GM21526 (cell line): ENCODE data around the gene PCDH1.

Source experiments
- ATAC-seq: cut with Tn5 transposase; IDR thresholded peaks from one replicate; pipeline ENCODE4 v1.9.1; 2021; ENCODE audit warnings: moderate library complexity; ENCODE audit not compliant: unreplicated experiment, low FRiP score

PCDH1 gene

DNA sequence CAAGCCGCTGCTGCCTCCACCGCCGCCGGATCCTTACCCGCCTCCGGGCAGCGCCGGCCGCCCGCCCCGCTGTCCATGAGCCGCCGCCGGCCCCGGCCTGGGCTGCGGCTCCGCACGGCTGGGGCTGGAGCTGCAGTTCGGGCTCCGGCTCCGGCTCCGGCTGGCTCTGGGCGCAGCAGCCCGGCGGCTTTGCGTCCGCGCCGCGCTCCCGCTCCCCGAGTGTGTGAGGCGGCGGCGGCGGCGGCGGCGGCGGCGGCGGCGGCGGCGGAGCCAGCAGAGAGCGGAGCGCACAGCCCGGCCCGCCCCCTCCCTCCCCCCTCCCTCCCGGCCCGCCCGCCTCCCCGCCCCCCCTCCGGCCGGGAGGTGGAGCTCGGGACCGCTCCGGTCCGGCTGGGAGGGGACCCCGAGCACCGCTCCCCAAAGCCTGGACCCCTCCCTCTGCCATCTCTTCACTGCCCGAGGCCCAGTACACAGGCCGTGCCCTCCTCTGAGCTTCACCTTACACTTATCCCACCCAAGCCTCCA, at the start of gene PCDH1:
TSS of gene PCDH1 (minus strand) at position 225 of the 525 bp plus-strand sequence. CDS start at position 77, 148 bp downstream.
- no peak for ATAC-seq

DNA sequence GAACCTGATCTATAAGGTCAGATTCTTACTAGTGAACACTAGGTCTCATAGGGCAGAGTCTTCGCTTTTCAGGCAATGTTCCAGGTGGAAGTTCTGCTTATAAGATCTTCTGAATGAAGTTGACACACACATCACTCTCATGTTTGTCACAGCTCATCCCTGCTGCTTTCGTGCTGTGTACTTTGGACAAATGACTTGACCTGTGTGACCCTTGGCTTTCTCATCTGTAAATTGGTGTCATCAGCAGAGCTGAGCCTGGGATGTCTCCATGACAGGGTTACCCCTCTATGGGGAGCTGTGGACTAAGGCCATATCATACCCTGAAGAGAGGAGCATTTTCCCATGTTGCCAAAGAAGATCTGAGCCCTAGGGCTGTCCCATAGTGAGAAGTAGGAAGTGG, 48.2 kb upstream of the PCDH1 start:
- no peak for ATAC-seq

DNA sequence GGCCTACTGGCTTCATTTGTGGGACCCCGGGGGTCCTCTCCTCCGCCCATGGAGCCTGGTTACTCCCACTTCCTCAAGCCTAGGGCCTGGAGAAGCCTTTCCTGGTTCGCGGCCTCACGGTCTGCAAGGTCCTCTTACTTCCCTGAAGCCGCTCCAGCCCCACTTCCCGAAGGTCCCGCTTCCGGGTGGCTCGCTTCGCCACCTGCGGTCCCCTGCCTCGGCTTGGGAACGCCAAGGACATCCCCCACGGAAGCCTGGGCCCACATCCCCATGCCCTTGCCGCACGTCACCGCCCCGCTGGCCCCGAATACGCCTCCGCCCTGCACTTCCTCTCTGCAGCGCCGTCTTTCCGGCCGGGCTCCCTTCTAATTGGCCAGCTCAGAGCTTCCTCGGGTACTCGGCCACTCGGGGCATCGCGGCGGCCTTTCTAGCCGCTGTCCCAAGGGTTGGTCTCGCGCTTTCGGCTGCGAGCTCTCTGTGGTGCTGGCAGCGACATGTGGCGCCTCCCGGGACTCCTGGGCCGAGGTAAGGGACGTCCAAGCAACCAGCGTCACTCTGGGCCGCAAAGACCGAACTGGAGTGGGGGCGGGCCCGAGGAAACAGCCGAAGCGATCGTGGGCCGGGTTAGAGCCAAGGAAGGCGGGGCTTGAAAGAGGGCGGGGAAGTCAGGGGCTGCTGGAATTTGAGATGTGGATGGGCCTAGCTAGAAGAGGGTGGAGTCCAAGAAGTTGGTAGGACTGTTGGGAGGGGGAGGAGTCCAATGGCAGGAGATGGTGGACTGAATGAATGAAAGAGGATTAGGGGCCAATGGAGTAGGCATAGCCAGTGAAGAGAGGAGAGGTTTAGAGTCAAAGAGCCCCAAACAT, 45.5 kb upstream of the PCDH1 start, which contains the start of gene DELE1:
TSS of gene DELE1 (plus strand) at position 424 of the 866 bp plus-strand sequence. CDS start at position 495, 71 bp downstream.
- ATAC-seq = peak; percentile 97

DNA sequence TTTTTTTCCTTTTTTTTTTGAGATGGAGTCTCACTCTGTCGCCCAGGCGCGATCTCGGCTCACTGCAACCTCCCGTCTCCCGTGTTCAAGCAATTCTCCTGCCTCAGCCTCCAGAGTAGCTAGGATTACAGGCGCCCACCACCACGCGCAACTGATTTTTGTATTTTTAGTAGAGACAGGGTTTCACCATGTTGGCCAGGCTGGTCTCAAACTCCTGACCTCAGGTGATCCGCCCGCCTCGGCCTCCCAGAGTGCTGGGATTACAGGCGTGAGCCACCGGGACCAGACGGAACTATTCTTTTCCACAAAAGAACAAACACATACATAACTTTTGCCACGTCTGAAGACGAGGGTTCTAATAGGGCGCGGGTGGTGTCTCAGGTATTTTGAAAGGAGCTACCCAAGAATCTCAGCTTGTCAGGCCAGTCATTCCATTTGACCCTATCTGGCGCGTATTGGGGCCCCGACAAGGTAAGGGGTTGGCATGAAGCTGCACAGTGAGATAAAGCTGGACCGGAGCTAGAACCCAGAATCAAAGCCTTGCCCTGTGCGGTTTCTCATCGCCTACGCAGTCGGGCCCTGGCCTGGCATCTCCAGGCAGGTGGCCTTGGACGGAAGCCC, 44.7 kb upstream of the PCDH1 start:
- peak; percentile 10 for ATAC-seq

DNA sequence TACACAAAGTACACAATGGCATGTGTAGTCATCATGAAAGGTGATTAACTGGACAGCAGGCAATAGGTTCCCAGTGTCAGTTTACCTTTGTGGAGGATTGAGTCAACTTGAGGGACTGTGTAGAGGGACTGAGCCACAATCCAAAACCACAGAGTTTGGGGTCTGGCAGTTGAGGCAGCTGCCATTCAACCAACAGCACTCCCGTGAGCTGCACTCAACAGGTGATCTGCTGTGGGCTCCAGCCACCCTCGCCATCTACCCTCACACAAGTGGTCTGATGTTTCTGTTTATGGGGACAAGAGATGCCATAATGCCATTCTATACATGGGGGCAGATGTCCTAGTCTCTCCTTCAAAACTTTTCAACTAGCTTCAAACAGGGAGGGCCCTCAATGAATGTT, 42.6 kb upstream of the PCDH1 start:
- ATAC-seq = no peak

DNA sequence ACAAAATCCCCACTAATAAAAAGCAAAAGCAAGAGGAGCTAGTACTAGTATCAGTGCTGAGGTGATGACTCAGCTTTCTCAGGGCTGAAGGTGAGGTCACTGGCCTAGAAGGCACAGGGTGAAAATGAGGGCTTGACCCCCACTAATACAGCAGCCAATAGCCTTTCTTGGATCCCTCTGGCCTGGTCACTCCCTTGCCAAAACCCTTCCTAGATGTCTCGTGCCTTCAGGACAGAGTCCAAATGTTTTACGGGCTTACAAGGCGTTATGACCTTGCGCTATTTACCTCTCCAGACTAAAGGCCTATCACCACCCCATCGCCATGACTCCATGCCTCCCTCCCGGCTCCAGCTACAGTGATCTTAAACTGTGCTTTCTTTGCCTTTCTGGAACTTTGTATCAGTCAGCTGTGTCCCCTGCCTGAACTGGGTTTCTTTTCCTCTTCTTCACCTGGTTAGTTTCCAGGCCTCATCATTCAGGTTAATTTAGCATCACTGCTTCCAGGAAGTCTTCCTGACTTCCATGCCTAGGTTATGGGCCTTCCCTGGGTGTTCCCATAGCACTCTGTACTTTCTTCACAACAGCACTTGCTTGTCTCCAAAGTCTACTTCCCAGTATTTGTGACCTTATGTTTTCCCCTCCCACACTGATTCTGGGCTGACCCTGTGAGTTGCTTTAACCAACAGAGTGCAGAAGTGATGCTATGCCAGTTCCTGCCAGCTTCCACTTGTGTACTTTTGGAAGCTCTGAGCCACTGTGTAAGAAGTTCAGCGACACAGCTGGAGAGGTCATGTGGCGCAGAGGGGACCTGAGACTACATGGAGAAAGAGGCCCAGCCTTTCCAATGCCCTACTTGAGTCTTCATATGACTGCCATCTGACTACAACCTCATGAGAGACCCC, 41.3 kb upstream of the PCDH1 start:
- ATAC-seq = no peak

DNA sequence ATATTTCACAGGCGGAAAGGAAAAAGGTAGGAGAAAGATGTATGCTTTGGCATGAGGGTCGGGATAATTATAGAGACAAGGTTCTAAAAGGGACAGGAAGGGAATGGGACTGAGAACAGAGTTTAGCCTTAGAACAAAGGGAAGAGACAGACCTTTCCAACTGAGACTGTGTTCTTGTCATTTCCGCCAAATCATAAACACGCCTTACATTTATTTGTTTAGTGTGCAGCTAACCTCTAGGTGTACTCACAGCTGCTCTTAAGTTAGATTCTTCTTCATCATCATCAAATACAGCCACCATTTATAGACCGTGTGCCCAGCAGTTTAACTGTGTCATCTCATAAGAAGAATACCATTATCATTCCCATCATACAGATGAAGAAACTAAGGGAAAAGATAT, 39.5 kb upstream of the PCDH1 start:
- no peak for ATAC-seq

DNA sequence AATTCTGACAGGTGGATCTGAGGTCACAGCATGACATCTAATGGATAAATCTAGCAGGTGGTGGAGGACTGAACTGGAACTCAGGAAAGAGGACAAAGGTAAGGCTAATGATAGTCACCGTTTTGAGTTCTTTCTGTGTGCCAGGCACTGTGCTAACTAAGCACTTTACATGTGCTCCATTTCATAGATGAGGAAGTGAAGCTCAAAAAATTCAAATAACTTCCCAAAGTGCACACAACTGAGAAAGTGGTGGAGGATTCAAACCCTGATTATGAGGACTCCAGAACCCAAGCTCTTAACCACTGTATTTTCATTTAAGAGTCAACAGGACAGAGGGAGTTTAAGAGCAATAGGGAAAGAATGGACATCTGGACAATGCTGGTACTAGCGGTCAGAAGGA, 38.3 kb upstream of the PCDH1 start:
- ATAC-seq = no peak

DNA sequence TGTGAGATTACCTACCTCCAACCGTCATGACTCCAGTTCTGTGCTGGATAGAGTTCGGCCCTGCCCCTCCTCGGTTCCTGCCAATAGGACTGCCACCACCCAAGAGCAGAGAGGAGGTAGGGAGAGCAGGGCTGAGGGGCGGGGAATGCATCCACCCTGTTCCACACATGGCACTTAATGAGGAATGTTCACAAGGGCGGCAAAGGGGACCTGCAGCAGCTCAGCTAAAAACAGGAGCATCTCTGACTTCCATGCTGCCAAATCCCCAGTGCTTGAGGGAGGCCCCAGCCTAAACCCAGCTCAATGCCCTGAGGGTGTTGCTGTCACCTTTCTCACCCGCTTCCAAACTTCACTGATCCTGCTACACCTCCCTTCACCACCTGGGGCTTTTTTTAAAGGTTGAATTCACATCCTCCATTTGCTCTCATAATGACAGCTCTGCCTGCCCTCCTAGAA, 37.7 kb upstream of the PCDH1 start:
- no peak for ATAC-seq

DNA sequence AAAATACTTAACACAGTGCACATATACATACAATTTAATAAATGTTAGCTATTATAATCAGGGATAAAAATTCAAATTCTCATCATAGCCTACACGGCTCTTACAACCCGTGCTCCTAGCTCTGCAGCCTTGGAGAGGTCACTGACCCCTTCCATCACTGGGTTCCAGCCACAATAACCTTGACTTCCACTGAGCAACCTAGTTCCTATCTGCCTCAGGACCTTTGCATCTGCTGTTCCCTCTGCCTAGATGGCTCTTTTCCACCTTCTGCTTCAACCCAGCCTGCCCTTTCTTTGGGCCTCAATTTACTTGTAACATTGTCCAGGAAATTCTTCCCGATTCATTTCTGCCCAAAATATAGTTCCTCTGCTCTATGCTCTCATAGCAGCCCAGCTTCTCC, 36.6 kb upstream of the PCDH1 start:
- no peak for ATAC-seq

DNA sequence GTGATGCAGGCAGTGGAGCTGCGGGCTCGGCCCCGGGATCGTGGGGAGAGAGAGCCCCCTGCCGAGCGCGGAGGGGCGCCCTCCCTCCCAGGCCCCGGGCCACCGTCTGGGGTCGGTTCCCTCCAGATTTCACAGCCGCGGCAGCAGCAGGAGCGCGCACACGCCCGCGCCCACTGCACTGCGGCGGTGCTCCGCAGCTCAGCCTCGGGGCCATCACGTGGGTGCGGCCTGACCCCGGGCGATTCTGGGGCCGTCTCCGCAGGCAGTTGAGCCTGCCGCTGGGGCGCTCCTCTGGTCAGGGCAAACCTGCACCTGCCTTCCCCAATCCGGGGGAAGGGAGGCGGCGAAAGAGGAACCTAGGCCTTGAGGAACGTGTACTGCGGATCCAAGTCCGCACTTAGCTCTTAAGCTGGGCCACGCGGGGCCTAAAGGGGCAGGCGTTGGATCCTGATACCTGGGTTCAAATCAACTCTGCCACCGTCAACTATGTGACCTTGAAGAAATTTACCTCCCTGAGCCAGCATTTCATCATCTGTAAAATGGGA, 36.1 kb upstream of the PCDH1 start:
- ATAC-seq = peak; percentile 38

DNA sequence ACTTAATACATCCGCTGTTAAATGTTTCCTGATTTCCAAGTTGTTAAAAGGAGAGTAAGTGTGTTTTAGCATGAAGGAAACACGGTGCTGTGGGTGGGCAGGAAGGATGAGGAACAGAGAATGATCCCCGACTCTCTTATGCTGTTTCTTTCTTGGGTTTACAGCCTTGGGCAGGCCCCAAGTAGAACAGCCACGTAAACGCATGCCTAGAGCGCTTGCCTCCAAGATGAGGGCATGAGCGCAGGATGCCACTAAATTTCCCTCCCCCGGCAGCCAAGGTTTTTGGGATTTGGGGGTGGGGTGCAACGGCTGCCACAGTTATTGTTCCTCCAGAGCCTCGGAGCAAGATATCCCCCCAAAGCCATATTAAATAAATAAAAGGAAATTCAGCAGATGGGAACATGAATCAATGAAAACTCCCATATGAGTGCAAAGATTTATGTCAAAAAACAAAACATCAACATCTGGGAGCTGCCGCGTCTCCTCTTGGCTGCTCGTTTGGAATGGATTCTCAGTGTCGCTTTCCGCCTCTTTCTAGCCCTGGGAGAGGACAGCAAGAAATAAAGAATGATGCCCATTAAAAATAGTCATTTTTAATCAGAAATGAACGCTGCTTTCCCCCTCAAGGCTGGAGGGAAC, 35.5 kb upstream of the PCDH1 start:
- ATAC-seq = no peak

DNA sequence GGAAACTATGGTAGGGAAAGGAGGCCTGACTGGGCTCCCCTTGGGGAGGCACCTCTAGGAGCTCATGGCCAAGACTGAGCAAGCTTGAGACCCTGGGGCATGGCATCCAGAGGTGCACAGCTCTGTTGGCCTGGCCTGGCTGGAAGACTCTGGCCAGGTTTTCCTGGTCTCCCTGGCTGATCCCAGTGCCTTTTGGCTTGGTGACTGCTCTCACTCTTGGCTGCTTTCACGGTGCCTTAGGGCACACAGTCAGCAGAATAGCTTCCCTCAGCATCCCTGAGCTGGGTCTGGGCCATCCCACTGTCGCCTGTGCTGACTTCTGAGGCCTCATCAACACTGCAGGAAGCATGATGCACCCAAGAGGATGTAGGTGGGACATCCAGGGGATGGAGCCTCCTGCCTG, 32.1 kb upstream of the PCDH1 start:
- no peak for ATAC-seq

DNA sequence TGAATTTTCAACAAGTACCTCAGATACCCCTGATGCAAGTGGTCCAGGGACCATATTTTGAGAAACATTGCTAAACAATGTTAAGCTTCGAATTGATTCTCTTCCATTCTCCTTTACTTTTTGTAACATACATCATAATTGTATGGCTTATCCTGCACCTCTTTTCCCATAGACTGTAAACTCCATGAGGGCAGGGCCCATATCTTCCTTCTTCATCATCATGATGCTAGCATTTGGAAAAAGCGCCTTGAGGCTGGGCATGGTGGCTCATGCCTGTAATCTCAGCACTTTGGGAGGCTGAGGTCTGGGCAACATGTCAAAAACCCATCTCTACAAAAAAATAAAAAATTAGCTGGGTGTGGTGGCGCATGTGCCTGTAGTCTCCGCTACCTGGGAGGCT, 31.0 kb upstream of the PCDH1 start:
- no peak for ATAC-seq

DNA sequence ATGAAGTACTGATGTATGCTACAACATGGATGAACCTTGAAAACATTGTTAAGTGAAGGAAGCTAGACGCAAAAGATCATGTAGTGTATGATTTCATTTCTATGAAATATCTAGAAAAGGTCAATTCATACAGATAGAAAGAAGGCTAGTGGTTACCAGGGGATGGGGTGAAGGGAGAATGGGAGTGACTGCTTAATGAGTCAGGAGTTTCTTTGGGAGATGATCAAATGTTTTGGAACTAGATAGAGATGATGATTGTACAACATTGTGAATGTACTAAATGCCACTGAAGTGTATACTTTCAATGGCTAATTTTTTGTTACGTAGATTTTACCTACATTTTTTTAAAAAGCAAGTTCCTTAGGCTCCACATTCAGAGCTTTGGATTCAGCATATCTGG, 30.6 kb upstream of the PCDH1 start:
- no peak for ATAC-seq

DNA sequence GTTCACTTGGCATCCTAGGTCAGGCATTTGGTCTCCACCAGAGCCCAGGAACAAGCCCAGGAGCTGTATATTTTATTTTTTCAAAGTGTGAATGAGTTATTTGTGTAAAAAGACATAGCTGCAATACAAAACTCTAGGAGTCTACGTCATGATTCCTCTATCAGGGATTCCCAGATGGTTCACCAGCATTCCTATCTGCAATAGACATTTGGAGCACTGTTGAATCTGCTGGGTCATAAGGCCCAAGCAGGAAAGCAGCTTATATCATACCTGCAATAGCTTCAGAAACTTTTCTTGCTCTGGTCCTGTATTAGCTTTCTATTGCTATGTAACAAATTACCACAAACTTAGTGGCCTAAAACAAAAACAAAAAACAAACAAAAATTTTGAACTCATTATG, 28.8 kb upstream of the PCDH1 start:
- no peak for ATAC-seq

DNA sequence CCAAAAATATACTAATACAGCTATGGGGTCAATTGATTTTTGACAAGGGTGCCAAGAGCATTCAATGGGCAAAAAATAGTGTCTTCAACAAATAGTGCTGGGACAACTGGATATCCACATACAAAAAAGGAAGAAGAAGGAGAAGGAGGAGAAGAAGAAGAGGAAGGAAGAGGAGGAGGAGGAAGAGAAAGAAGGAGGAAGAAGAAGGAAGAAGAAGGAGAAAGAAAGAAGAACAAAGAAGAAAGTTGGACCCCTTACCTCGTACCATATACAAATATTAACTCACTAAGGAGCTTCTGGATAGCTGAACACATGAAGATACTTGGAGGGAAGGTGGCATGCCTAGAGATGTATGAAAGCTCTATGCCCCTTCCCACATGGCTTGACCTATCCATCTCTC, 28.3 kb upstream of the PCDH1 start:
- no peak for ATAC-seq

DNA sequence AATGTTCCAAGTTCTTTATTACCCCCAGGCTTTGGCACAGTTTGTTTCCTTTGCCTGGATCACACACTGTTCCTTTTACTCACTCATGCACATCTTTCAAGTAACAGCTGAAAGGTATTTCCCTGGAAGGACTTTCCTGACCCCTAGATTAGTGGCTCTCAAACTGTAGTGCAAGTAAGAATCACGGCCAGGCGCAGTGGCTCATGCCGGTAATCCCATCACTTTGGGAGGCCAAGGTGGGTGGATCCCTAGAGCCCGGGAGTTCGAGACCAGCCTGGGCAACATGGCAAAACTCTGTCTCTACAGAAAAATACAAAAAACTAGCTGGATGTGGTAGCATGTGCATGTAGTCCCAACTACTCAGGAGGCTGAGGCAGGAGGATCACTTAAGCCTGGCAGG, 26.3 kb upstream of the PCDH1 start:
- no peak for ATAC-seq

DNA sequence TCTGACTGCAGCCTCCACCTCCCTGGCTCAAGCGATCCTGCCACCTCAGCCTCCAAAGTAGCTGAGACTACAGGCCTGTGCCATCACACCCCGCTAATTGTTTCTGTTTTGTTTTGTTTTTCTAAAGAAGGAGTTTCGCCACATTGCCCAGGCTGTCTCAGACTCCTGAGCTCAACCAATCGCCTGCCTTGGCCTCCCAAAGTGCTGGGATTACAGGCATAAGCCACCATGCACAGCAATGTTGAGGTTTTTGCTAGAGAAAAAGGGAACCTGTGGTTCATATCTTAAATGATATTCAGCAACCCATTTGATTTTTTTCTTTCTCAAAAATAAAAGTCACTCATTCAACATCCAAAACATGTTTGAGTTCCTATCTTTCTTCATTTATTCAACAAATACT, 25.1 kb upstream of the PCDH1 start:
- ATAC-seq = no peak
